ENCODE measurements around the gene FICD.

DNA sequence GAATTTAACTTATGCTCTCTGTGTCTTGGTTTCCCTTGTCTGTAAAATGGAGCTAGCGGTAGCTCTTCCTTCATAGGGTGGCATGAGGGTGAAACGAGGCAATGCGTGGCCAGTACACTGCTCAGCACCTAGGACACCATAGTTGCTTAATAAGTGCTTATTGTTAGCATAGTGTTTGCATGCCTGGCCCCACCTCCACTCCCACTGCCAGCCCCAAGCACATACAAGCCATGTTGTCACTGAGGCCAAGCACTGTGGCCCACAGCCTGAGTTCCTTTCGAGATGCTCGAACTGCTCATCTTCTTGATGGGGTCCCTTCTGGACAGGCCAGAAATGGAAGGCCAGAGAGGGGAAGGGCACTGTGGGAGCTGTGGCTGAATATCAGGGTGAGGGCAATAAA, 839 bp downstream of the FICD start:
- TF ChIP-seq CTCF (IDR thresholded peaks at IDR 0.05) (no peak), POLR2AphosphoS2 (conservative IDR thresholded peaks at IDR 0.05; ENCODE audit: low read length) (no peak)

Measured in A549 (cell line).